ENCODE measurements around the gene LIAS.

DNA sequence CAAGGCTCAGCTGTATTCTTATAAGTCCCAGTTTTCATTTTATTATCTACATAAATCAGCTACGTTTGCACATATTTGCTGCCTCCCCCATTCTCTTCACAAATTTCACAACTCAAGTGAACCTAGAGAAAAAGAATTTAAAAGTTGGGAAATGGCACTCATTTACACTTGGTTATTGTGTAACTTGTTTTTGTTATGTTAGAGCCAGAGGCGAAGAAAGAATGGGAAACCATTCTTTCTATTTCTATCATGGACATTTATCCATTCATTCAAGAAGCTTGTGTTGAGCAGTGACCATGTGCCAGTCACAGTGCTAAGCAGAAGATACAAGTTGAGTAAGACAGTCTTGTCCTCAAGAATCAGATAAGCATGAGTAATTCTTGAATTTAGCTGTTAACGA, 13.5 kb downstream of the LIAS start:
- TF ChIP-seq, protein P1, sequence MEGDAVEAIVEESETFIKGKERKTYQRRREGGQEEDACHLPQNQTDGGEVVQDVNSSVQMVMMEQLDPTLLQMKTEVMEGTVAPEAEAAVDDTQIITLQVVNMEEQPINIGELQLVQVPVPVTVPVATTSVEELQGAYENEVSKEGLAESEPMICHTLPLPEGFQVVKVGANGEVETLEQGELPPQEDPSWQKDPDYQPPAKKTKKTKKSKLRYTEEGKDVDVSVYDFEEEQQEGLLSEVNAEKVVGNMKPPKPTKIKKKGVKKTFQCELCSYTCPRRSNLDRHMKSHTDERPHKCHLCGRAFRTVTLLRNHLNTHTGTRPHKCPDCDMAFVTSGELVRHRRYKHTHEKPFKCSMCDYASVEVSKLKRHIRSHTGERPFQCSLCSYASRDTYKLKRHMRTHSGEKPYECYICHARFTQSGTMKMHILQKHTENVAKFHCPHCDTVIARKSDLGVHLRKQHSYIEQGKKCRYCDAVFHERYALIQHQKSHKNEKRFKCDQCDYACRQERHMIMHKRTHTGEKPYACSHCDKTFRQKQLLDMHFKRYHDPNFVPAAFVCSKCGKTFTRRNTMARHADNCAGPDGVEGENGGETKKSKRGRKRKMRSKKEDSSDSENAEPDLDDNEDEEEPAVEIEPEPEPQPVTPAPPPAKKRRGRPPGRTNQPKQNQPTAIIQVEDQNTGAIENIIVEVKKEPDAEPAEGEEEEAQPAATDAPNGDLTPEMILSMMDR (IDR thresholded peaks at IDR 0.05), result no peak
- TF ChIP-seq POLR2A (IDR thresholded peaks at IDR 0.05), result no peak
